ENCODE data around the gene ARRDC5.

DNA sequence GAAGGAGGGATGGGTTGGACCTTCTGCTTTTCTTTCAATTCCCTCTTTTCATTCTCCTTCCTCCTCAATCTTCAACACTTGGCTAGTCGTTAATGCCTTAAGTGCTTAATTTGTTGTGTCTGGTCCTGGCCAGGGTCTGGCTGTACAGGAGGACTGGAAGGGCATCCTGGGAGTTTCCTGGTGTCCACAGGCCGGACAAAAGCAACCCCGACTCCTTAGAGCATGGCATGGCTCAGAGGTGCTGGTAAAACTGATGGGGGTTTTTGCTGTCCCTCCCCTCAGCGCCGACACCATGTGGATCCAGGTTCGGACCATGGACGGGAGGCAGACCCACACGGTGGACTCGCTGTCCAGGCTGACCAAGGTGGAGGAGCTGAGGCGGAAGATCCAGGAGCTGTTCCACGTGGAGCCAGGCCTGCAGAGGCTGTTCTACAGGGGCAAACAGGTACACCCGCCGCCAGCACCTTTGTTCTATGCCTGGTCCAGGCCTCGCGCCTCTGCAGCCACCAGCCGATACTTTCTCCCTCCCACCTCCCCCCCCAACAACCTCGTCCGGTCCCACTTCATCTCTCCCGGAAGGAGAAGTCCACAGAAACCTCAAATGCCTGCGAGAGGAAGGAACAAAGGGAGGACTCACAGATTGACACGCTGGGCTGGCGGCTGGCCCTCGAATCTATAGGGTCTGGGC lies 8.0 kb upstream of the ARRDC5 start:
- peak; percentile 66; the same call in 1 of the 2 replicates for TF ChIP-seq TAF1 (IDR thresholded peaks at IDR 0.05; ENCODE audit: borderline replicate concordance, insufficient read depth, low read length)
- TF ChIP-seq POLR2AphosphoS5 (IDR thresholded peaks at IDR 0.05; ENCODE audit: low read depth, low read length): peak; percentile 69
- TF ChIP-seq SIN3A (IDR thresholded peaks at IDR 0.05; ENCODE audit: borderline replicate concordance, insufficient read depth, low read length): no peak
- TF ChIP-seq, protein P1, sequence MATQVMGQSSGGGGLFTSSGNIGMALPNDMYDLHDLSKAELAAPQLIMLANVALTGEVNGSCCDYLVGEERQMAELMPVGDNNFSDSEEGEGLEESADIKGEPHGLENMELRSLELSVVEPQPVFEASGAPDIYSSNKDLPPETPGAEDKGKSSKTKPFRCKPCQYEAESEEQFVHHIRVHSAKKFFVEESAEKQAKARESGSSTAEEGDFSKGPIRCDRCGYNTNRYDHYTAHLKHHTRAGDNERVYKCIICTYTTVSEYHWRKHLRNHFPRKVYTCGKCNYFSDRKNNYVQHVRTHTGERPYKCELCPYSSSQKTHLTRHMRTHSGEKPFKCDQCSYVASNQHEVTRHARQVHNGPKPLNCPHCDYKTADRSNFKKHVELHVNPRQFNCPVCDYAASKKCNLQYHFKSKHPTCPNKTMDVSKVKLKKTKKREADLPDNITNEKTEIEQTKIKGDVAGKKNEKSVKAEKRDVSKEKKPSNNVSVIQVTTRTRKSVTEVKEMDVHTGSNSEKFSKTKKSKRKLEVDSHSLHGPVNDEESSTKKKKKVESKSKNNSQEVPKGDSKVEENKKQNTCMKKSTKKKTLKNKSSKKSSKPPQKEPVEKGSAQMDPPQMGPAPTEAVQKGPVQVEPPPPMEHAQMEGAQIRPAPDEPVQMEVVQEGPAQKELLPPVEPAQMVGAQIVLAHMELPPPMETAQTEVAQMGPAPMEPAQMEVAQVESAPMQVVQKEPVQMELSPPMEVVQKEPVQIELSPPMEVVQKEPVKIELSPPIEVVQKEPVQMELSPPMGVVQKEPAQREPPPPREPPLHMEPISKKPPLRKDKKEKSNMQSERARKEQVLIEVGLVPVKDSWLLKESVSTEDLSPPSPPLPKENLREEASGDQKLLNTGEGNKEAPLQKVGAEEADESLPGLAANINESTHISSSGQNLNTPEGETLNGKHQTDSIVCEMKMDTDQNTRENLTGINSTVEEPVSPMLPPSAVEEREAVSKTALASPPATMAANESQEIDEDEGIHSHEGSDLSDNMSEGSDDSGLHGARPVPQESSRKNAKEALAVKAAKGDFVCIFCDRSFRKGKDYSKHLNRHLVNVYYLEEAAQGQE (IDR thresholded peaks at IDR 0.05; ENCODE audit: insufficient read depth in 1 of 2, low read depth in 2 of 2, low read length in 2 of 2): peak in 1 of 2 experiments; percentile 44; a peak in 1 of 4 replicates

Data from PFSK-1 (cell line).